Hematopoietic multipotent progenitor cell treated with erythropoietin and hydrocortisone succinate and interleukin-3 and kit ligand, for 6 days (in vitro differentiated cells): ENCODE results near the gene KRTAP2-1.
"Not testable (repeated sequence)": the region's sequence is repeated elsewhere in the genome, so short reads cannot be mapped to it uniquely, and the experiment has no call there.

Experiments used
- DNase-seq: peaks from one replicate; pipeline ENCODE4 v3.0.0-alpha.2; 2015

Gene KRTAP2-1, protein sequence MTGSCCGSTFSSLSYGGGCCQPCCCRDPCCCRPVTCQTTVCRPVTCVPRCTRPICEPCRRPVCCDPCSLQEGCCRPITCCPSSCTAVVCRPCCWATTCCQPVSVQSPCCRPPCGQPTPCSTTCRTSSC

DNA sequence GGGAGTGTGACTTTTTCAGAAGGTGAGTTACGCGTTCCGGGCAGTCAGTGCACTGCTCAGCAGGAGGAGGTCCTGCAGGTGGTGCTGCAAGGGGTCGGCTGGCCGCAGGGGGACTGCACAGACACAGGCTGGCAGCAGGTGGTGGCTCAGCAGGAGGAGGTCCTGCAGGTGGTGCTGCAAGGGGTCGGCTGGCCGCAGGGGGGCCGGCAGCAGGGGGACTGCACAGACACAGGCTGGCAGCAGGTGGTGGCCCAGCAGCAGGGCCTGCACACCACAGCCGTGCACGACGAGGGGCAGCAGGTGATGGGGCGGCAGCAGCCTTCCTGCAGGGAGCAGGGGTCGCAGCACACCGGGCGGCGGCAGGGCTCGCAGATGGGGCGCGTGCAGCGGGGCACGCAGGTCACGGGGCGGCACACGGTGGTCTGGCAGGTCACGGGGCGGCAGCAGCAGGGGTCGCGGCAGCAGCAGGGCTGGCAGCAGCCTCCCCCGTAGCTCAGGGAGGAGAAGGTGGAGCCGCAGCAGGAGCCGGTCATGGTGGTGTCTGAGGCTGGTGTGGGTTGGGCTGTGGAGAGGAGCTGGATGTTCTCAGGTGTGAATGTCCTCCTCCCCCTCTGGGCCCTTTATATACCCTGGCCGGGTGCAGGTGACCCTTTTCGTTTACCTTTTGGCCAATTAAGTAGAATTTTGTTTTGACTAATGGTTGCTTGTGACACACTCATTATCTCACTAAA, at the start of gene KRTAP2-1:
Gene KRTAP2-1, minus strand, starts transcription at position 582 of the 731 bp plus-strand sequence. Its CDS starts 49 bp downstream, at position 533.
- not testable (repeated sequence) for DNase-seq

DNA sequence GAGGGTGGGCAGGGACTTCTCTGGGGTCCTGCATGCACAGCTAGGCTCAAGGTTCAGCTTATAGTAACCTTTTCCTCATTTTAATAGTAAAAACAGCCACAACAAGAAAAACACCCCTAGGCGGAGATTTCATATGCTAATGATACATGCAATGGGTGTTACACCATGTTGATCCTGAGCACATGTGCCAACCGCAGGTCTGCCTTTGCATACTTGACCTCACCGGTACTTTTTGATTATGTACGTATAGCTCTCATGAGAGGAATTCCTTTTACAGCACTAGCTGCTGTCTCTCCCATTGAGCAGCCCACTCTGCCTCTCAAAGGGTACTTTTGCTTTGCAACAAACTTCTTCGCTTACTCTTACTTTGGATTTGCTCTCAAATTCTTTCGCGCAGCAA, 48.9 kb upstream of the KRTAP2-1 start:
- no peak for DNase-seq

DNA sequence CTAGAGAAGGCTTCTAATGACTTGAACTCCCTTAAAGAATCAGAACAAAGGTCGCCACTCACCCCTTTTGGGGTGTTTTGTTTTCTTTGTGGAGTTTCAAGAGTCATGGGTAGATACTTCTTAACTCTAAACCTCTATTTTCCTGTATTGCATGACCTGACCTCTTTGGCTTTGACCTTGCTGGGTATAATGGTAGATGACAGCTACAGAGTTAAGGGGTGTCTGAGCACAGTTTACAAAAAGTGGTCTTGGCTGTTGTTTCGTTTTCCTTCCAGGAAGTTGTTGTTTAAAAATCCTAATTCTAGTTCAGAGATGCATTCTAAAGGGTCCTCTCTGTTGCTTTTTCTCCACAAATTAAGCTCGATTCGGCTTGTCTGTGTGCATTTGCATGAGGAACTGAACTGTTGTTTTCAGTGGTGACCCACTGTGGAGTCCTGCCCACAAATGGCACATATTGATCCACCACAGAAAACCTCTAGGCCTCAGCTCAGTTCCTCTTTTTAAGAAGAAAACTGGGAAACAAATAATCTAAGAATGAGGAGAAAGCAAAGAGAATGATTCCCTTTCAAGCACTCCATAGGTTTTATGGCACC, 41.7 kb upstream of the KRTAP2-1 start:
- DNase-seq: not testable (repeated sequence)

DNA sequence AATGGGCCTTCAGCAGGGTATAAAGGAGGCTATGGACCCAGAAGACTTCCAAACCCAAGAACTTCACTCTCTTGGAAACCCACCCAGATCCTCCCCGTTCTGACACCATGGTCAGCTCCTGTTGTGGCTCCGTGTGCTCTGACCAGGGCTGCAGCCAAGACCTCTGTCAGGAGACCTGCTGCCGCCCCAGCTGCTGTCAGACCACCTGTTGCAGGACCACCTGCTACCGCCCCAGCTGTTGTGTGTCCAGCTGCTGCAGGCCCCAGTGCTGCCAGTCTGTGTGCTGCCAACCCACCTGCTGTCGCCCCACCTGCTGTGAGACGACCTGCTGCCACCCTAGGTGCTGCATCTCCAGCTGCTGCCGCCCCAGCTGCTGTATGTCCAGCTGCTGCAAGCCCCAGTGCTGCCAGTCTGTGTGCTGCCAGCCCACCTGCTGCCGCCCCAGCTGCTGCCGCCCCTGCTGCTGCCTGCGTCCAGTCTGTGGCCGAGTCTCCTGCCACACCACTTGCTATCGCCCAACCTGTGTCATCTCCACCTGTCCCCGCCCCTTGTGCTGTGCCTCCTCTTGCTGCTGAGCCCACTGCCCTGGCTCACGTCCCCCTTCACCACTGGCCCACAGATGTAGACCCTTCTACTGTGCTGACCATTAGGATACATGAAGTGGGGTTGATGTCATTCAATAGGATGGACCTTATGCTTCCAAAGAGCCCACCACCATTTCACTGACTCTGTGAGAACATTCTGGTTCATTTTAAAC, 37.2 kb upstream of the KRTAP2-1 start, which contains the start of gene KRTAP4-7:
Gene KRTAP4-7, plus strand, starts transcription at position 51 of the 757 bp plus-strand sequence. Its CDS starts 57 bp downstream, at position 108.
- DNase-seq: not testable (repeated sequence)

DNA sequence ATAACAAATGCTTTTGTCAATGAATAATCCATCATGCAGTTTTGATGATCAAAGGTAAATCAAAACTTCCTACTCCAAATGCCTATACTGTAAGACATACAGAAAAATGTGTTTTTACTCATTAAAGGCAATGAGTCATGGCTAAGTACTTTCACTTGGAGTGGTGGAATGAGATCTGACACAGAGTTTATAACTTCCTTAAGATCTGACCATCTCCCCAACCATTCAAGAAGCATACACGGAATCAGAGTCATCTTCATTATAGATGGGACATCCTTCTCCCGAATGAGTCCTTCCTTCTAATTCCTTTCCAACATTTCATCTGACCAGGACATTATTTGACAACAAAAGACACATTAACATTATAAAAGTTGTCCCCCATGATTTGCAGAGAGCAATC, 36.3 kb upstream of the KRTAP2-1 start:
- DNase-seq: not testable (repeated sequence)

DNA sequence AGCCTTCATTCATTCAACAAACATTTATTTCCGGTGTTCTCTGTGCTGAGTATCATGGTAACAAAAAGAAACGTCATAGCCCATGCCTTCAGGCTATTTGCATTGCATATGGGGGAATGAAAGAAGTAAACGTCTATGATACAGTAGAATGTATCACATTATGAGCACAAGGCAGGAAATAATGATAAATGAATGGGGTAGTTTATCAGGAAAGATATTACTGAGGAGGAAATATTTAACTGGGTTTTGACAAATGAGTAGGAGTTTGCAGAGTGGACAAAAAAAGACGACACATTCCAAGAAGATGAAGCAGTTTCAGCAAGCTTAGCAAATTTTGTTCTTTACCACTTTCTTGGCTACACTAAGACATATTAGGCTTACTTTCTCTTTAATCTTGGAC, 35.5 kb upstream of the KRTAP2-1 start:
- DNase-seq: no peak

DNA sequence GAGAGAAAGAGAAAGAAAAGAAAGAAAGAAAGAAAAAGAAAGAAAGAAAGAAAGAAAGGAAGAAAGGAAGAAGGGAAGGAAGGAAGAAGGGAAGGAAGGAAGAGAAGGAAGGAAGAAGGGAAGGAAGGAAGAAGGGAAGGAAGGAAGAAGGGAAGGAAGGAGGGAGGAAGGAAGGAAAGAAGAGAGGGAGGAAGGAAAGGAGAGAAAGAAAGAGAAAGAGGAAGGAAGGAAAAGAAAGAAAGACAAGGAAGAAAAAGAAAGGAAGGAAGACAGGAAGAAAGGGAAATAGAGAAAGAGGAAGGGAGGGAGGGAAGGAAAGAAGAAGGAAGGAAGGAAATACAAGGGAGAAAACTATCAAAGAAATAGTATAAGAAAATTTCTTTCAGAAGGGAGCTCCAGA, 29.7 kb upstream of the KRTAP2-1 start:
- DNase-seq: no peak

DNA sequence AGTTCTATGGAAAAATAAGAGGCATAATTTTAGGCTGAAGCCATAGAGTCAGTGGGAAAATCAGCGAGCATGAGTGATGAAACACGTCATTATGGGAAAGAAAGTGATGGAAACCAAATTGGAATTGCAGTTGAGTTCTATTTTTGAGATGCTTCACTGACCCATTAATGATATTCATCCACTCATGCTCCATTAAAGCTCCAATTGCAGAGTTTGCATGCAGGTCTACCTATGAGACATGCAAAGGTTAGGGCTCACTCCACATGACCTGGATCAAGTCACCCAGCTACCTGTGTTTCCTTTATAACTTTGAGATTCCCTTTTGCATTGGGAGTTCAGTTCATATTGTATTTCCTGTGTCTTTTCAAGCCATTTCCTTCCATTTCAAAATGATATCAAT, 26.6 kb upstream of the KRTAP2-1 start:
- DNase-seq: no peak

DNA sequence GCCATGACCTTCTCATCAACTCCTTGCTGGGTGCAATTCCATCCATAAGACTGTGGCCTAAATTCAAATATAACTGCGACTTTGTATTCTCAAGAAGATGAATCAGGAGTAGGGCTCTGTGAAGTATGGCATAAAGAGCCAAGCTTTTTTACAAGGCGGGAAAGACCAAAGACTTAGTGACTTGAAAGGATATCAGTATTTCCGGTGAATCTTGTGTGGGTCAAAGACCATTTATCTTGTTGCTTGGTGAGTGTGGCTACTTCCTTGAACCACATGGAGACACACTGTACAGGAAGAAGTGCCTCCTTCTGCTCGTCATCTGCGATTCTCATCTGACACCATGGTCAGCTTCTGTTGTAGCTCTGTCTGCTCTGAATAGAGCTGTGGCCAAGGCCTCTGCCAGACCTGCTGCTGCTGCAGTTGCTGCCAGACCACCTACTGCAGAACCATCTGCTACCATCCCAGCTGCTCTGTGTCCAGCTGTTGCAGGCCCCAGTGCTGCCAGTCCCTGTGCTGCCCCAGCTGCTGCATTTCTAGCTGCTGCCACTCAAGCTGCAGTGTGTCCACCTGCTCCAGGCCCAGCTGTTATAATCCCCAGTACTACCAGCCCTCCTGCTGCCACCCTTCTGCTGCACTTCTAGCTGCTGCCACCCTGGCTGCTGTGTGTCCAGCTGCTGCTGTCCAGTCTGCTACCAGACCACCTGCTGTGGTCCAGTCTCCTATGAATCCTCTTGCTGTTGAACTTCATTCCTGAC, 24.7 kb upstream of the KRTAP2-1 start:
- no peak for DNase-seq

DNA sequence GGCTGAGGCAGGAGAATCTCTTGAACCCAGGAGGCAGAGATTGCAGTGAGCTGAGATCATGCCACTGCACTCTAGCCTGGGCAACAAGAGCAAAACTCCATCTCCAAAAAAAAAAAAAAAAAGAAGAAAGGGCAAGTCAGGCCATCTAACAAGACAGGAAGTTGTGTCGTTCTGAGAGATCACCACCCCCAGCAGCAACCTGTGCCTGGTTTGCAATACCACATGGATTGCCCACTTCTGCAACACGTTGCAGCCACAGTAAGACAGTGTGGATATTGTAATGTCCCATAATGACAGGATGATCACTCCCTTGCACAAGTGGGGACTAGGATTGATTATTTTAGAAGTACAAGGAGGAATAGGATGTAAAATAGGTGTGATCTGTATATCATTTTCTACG, 21.9 kb upstream of the KRTAP2-1 start:
- DNase-seq: no peak

DNA sequence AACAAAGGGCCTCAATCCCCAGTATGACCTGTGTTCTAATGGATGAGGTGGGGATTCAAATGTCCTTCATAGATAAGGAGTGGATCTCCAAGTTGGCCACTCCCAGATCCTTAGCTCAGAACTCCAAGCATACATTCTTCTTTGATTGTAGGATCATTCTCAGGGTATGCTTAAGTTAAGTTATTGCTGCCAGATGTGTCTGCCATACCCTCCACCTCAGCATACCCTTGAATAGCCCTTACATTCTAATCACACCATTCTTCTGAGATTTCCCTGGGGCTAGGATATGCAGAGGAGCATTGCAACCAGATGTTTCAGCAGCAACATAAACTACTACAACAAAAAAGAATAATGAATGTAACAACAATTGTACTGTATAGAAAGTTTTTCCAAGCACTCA, 20.2 kb upstream of the KRTAP2-1 start:
- no peak for DNase-seq

DNA sequence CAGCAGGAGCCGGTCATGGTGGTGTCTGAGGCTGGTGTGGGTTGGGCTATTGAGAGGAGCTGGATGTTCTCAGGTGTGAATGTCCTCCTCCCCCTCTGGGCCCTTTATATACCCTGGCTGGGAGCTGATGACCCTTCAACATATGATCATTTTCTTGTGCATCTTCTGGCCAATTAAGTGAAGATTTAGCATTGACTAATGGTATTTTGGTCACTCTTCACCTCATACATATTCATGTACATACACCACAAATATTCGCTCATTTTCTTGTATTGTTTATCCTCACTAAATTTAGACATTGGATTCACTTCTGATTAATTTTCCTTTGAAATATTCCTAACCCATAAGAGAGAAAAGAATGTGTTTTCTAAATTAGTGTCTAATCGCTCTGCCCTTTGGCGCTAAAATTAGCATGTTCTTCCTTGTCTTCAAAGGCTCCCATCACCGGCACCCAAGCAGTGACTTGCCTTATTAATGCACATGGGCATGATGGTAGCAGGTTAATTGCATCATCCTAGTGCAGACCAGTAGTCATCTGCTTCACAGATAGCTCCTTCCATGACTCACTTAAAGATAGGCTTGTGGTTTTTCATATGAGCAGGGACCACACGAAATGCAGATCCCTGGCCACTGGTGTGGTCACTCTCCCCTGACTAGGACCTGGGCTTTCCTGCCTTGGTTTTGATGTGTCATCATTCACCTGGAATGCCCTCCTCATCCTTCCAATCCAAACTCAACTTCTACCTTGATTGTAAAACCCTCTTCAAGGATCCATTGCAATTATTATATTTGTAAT, 18.9 kb upstream of the KRTAP2-1 start, which contains the start of gene KRTAP2-4:
Gene KRTAP2-4, minus strand, starts transcription at position 51 of the 796 bp plus-strand sequence. Its CDS starts 34 bp downstream, at position 17.
- DNase-seq: peak; percentile 17

DNA sequence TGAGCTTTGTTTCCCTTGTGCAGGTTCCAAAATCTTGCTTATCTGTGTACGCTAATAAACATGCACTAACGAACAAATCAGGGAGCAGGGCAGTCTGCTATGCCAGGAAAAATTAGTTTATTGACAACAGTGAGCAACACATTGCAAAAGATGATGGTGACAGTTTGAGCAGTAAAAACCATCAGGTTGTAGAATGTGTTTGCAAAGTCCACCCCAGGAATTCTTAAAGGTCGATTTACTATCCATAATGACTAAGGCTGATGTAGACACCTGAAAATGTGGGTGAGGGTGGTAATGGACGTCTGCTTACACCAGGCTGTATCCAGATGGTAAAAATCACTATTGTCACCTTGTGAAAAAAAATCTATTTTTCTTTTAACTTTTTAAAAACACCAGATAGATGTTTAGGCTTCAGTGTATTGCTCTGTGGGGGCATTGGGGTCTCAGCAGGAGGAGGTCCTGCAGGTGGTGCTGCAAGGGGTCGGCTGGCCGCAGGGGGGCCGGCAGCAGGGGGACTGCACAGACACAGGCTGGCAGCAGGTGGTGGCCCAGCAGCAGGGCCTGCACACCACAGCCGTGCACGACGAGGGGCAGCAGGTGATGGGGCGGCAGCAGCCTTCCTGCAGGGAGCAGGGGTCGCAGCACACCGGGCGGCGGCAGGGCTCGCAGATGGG, 18.0 kb upstream of the KRTAP2-1 start:
- DNase-seq: not testable (repeated sequence)

DNA sequence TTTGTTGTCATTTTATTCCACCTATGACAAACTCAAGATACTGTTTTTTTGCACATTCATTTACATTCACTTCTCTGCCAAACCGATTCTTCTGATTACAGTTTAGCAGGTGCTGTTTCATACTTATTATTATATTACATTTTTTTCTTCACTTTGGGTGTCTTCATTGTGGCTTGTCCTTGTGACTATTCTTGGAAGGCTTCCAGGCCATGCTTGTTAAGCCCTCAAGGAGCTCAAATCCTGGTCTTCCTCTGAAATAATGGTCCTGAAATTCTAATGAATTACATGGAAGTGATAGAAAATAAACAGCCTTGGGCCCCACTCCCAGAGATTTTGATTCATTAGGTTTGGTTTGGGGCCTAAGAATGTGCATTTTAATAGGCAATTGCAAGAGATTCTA, 17.2 kb upstream of the KRTAP2-1 start:
- no peak for DNase-seq

DNA sequence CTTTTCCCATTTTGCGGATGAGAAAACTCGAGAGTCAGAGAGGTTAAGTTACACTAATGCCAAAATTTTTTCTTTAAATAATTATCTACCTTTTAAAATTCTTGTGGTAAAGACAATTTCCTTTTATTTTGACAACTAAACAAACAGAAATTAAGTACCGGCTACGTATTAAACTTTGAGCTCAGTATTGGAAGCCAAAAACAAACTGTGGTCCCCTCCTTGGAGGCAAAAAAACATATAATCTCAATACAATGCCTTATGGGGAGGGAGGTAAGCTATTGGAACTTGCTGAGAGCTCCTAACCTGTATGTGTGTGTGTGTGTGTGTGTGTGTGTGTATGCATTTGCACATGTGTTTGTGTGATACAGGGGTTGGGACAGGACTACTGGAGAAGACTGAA, 16.3 kb upstream of the KRTAP2-1 start:
- DNase-seq: no peak

DNA sequence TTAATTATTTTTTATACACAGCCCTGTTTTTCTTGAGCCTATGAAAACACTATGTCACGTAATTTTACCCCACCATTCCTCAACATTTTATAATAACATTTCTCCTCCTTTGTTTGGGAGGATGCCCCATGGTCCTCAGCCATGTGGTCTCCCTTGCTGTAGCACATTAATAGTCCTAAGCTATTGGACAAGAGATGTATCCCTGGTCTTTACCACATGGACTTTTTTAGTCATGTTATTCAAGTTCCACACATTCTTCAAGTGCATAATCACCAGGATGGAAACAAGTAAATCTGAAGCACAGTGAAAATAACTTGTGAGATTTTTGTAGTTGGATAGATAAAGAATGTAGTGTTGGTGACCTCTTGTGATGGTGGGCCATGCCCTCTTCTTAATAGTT, 14.8 kb upstream of the KRTAP2-1 start:
- DNase-seq: no peak

DNA sequence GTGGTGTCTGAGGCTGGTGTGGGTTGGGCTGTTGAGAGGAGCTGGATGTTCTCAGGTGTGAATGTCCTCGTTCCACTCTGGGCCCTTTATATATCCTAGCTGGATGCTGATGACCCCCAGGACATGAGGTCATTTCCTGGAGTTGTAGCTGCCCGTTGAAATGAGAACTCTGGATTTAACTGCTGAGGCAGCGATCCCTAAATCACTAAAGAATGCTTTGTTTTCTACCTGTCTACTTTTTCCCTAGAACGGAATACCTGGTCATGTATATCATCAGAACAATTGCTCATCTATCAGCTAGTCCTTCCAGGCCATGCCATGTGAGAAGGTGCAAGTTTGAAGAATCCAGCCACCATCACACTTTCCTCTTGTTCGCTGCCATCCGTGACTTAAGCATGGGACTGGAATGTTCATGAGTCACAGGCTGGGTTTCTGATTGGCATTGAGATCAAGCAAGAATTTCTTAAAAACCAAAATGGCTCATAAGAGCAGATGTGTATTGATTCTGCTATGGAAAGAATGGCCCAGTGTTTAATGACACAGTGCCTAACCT, 13.0 kb upstream of the KRTAP2-1 start, which contains the start of gene KRTAP2-3:
Gene KRTAP2-3, minus strand, starts transcription at position 63 of the 553 bp plus-strand sequence. CDS start 64 bp downstream, outside the sequence.
- no peak for DNase-seq

DNA sequence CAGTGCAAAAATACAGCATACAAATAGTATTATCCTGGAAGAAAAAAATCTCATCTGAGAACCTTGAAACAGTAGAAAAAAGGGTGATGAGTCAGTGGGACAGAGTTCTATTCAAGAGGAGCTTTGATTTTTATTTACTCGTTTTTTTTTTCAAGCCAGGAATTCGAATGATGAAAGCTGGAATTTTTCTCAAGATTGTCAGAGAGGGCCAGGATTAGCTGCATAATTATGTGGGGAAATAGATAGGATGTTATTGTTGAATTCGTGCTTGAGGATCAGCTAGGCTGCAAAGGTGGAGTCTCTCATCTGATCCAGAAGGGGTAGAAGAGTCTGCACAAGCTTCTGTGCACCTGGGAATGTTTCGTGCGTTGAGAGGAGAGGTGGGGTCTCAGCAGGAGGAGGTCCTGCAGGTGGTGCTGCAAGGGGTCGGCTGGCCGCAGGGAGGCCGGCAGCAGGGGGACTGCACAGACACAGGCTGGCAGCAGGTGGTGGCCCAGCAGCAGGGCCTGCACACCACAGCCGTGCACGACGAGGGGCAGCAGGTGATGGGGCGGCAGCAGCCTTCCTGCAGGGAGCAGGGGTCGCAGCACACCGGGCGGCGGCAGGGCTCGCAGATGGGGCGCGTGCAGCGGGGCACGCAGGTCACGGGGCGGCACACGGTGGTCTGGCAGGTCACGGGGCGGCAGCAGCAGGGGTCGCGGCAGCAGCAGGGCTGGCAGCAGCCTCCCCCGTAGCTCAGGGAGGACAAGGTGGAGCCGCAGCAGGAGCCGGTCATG, 12.3 kb upstream of the KRTAP2-1 start:
- DNase-seq: not testable (repeated sequence)

DNA sequence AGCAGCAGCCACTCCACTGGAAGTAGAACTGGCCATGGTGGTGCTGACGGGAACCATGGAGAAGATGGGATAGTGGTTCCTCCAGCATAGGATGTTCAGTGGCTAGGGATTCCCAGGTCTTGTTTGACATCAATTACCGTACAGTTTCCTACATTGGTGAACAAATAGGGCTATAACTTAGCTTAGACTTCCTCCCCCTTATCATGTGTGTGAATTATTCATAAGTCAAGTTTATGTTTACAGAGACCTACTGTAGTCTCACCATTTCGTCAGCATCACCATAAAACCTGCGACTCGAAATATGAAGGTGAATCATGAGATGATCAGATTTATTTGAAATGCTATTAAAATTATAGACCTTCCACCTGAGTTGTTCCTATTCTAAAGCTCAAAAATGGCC, 11.6 kb upstream of the KRTAP2-1 start:
- no peak for DNase-seq

DNA sequence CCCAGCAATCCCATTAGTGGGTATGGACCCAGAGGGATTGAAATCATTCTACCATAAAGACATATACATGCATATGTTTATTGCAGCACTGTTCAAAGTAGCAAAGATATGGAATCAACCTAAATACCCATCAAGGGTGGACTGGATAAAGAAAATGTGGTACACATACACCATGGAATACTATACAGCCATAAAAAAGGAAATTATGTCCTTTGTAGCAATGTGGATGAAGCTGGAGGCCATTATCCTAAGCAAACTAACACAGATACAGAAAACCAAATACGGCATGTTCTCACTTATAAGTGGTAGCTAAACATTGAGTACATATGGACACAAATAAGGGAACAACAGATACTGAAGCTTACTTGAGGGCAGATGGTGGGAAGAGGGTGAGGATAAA, 10.4 kb upstream of the KRTAP2-1 start:
- no peak for DNase-seq
